Epithelial cell of esophagus (primary cell): Measurements from ENCODE around the gene SLC2A9.

Experiments used
- DNase-seq: peaks from one replicate; pipeline ENCODE4 v3.0.0; 2010; ENCODE audit warnings: low read depth
- H3K4me3 ChIP-seq: 2 replicates; pipeline ENCODE4 v1.5.1; 2011; ENCODE audit warnings: mild to moderate bottlenecking, low read length, control low read depth
- CTCF ChIP-seq: IDR thresholded peaks from 2 replicates; pipeline ENCODE4 v1.5.1; 2011; ENCODE audit warnings: low read depth, mild to moderate bottlenecking, low read length, control low read depth, inconsistent platforms; ENCODE audit not compliant: insufficient read depth; ENCODE audit errors: missing control alignments

Gene SLC2A9

GRCh38 chr4:10002278-10002677, 19.0 kb downstream of the SLC2A9 start:
- no peak for TF ChIP-seq CTCF
- no peak overlapping the region for H3K4me3 ChIP-seq
- DNase-seq, result no peak

DNA sequence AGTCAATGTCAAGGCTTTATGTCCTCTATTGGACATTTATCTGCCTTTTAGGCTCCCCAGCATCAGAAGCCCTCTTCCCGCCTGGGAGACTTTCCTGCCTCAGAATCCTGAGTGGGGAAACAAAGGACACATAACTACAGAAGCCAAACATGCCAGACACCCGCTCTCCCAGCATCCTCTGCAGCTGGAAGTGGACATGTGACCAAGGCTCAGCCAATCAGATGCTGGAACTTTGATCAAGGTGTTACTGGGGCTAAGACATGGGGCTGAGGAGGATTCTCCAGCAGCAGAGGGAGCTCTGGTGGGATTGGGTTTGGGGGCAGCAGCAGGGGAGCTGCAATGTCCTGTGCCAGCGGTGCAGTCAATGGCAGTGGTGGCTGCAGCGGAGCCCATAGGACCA, 19.5 kb downstream of the SLC2A9 start:
- no peak for TF ChIP-seq CTCF
- DNase-seq, result no peak
- H3K4me3 ChIP-seq, result no peak overlapping the region

- peak; percentile 71 for DNase-seq
- no peak for TF ChIP-seq CTCF
- H3K4me3 ChIP-seq, result no peak overlapping the region
Observed at GRCh38 chr4:9999956-10000561, 21.2 kb downstream of the SLC2A9 start.

GRCh38 chr4:9997886-9998285, 23.4 kb downstream of the SLC2A9 start:
- no peak overlapping the region for H3K4me3 ChIP-seq
- DNase-seq, result peak; percentile 29
- TF ChIP-seq CTCF, result no peak

- TF ChIP-seq CTCF, result no peak
- DNase-seq, result peak; percentile 18
- H3K4me3 ChIP-seq, result no peak overlapping the region
Observed at GRCh38 chr4:9996319-9997110, 24.8 kb downstream of the SLC2A9 start.

- no peak for DNase-seq
- no peak overlapping the region for H3K4me3 ChIP-seq
- no peak for TF ChIP-seq CTCF
Observed at GRCh38 chr4:9994246-9994847, 26.9 kb downstream of the SLC2A9 start.
